Neural crest cell (in vitro differentiated cells): ENCODE data around the gene CKB. TPM values are rescaled to one million over a fixed set of nuclear protein-coding genes. Genes with fewer than 3 reads are reported as not detected.
"Not testable (repeated sequence)": the region's sequence is repeated elsewhere in the genome, so short reads cannot be mapped to it uniquely, and the experiment has no call there.

Experiments
- DNase-seq: peaks from one replicate; pipeline ENCODE4 v3.0.0; 2021; ENCODE audit warnings: low read depth, mixed read lengths, low spot score
- H3K27ac Mint-ChIP-seq: one replicate; pipeline ENCODE4 v1.8.0; 2021; ENCODE audit warnings: mild to moderate bottlenecking, mixed read lengths; ENCODE audit not compliant: unreplicated experiment
- H3K27me3 Mint-ChIP-seq: 2 replicates; pipeline ENCODE4 v1.8.0; 2021; ENCODE audit warnings: low read depth, mild to moderate bottlenecking, mixed read lengths
- H3K36me3 Mint-ChIP-seq: 2 replicates; pipeline ENCODE4 v1.8.0; 2021; ENCODE audit warnings: low read depth, mild to moderate bottlenecking, mixed read lengths
- H3K4me1 Mint-ChIP-seq: 2 replicates; pipeline ENCODE4 v1.8.0; 2021; ENCODE audit warnings: mixed read lengths
- H3K4me3 Mint-ChIP-seq: one replicate; pipeline ENCODE4 v1.8.0; 2021; ENCODE audit warnings: mild to moderate bottlenecking, mixed read lengths
- H3K9me3 Mint-ChIP-seq: 2 replicates; pipeline ENCODE4 v1.8.0; 2021; ENCODE audit warnings: mixed read lengths
- total RNA-seq: library from RNA; stranded (reverse); gene quantifications from 2 replicates; pipeline ENCODE4 v1.2.1, GENCODE V29; 2021
- TF ChIP-seq, protein P1 (sequence below): fragments of 200-600 bp; sonication (generic); conservative IDR thresholded peaks from 2 replicates; pipeline ENCODE4 v1.5.0; 2021; ENCODE audit warnings: antibody characterized with exemption, mild to moderate bottlenecking

Gene CKB
- total RNA-seq, 1 donor from 2014 or later: 996 TPM

DNA sequence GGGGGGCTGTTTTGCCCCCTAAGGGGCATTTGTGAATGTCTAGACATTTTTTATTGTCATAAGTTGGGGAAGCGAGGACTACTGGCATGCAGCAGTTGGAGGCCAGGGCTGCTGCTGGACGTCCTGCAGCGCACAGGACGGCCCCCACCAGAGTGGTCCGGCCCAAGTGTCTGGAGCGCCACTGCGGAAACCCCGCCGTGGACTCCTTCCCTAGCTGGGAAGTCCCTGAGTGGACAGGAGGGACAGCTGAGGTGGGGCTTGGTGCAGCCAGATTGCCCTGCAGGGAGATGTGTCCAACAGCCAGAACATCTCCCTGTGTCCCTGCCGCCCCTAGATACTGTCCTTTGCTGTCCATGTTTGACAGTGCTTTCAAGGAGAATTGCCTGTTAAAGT, 5.5 kb downstream of the CKB start:
- Mint-ChIP-seq H3K9me3 (no peaks in the 10 kb centered on the region), H3K27me3 (peaks cover 23% of the 10 kb centered on the region), H3K4me1 (peaks cover 26% of the 10 kb centered on the region), H3K27ac (peak overlapping the region; percentile 59), H3K36me3 (peaks cover 11% of the 10 kb centered on the region), H3K4me3 (peak overlapping the region; percentile 83)
- DNase-seq: no peak
- TF ChIP-seq, protein P1, sequence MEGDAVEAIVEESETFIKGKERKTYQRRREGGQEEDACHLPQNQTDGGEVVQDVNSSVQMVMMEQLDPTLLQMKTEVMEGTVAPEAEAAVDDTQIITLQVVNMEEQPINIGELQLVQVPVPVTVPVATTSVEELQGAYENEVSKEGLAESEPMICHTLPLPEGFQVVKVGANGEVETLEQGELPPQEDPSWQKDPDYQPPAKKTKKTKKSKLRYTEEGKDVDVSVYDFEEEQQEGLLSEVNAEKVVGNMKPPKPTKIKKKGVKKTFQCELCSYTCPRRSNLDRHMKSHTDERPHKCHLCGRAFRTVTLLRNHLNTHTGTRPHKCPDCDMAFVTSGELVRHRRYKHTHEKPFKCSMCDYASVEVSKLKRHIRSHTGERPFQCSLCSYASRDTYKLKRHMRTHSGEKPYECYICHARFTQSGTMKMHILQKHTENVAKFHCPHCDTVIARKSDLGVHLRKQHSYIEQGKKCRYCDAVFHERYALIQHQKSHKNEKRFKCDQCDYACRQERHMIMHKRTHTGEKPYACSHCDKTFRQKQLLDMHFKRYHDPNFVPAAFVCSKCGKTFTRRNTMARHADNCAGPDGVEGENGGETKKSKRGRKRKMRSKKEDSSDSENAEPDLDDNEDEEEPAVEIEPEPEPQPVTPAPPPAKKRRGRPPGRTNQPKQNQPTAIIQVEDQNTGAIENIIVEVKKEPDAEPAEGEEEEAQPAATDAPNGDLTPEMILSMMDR: no peak

DNA sequence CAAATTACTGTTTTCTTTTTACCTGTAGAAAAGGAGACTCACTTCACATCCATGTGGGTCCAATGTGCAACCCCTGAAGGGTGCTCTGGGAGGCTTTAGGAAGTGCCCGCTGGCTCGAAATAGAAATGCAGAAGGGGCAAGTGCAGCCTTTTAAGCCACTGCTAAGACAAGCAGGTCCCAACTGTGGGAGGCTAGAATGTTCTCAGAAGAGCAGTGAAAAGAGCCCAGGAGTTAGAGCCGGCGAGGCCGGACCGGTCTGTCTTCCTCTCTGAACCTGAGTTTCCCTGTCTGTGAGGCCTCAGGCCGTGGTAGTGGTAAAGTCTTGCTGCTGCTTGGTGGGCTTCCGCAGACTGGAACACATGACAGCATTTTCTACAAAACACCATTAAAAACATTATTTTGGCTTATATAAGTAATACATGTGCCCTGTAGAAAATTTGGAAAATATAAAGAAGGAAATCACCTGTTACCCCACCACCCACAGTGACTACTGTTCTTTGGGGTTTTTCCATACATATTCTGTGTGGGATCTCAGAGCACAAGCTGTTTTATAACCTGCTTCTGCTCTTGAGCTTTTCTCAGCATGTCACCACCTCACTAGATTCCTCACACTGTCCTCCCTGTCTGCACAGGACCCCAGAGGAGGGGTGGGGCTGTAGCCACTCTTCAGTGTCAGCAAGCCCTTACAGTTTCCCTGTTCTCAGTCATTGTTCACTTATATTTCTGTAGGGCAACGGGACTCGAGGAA, 6.0 kb downstream of the CKB start:
- Mint-ChIP-seq H3K4me3 (peak overlapping the region; percentile 83), H3K27me3 (peaks cover 23% of the 10 kb centered on the region), H3K9me3 (no peaks in the 10 kb centered on the region), H3K27ac (peak overlapping the region; percentile 59), H3K36me3 (peaks cover 11% of the 10 kb centered on the region), H3K4me1 (peaks cover 26% of the 10 kb centered on the region)
- TF ChIP-seq, protein P1: no peak
- no peak for DNase-seq

DNA sequence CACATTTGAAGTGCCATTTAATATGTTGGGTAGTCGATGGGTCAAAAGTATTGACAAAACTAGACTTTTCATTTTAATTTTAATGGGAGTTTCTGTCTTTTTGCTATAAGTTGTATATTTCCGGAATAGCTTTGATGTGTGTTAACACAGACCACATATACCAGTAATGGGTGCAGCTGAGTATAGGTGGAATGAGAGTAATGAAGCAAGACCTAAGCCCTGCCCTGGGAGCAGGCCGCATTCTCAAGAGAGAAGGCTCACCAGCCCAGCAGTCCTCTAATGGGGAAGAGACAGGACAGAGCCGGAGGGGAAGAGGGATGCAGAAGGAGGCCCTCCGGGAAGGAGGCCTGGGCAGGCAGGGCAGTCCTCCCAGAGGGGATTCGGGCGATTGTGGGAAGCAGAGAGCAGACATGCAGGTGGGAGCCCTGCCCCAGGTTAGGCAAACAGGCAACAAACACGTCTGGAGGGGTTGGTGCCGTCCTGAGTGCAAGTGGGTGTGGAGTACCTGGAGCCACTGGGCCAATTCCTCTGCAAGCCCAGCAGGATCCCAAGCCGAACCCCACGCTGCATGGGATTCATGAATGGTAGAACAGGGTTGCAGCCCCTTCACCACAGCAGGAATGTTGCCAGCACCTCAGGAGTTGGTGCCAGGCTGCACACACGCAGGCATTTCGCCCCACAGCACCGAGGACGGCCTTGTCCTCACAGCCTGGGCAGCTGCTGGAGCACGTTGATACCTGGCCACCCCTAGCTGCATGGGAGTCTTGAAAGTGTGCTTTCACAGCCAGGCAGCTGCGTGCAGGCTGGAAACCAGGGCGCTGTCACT, 7.8 kb downstream of the CKB start:
- no peak for DNase-seq
- H3K4me3 Mint-ChIP-seq: peak overlapping the region; percentile 64
- H3K9me3 Mint-ChIP-seq: no peaks in the 10 kb centered on the region
- H3K27ac Mint-ChIP-seq: no peak overlapping the region
- TF ChIP-seq, protein P1: no peak
- peaks cover 14% of the 10 kb centered on the region for H3K36me3 Mint-ChIP-seq
- H3K27me3 Mint-ChIP-seq: peaks cover 23% of the 10 kb centered on the region
- peaks cover 26% of the 10 kb centered on the region for H3K4me1 Mint-ChIP-seq

DNA sequence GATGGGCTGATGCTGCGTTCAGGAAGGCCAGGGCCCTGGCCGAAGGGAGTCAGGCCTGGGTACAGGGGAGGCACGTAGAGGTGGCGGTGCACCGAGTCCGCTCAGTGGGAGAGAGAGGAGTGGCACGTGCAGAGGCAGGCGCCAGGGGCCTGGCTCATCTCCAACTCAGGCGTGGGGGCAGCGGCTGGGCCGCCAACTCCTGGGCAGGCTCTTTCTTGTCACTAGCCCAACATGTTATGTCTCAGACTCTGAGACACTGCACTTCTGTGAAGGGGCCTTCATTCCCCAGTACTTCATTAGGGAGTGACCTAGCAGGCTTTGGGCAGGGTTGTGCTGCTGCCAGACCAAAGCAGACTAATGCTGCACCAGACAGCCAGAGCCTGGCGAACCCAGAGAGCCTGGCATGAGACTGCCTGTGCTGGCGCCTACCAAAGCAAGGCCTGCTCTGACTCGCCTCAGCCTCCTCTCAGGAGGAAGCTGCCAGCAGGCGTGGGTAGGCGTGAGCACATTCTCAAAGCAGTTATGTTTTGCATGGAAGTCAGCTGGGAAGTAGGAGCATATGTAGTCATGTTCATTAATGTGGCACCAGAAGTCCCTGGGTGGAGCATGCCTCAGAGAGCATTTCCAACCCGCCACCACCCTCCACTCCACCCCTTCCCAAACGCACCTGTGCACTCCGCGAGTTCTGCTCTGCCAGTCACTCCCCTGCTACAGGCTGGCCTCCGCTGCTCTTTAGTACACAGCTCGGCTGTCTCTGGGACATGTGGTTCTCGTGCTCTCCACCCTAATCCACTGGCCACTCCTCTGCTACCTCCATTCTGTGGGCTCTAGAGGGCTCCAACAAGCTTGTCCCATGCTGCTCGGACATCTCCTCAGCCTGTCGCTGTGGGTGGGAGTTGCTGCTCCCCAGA, 9.7 kb downstream of the CKB start:
- peak overlapping the region; percentile 31 for H3K27ac Mint-ChIP-seq
- H3K4me3 Mint-ChIP-seq: peak overlapping the region; percentile 44
- no peak for DNase-seq

DNA sequence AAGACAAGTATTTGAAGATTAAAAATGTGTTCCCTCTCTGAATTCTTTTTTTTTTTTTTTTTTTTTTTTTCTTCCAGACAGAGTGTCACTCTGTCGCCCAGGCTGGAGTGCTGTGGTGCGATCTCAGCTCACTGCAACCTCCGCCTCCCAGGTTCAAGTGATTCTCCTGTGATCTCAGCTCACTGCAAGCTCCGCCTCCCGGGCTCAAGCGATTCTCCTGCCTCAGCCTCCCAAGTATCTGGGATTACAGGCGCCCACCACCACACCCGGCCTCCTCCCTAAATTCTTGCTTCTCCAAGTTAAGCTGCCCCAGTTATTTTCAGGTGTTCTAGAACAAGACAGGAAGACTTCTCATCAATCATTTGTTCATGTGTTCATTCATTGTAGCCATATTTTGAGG, 10.4 kb downstream of the CKB start:
- H3K4me1 Mint-ChIP-seq: peaks cover 11% of the 10 kb centered on the region
- H3K4me3 Mint-ChIP-seq, H3K27ac Mint-ChIP-seq, H3K27me3 Mint-ChIP-seq, H3K36me3 Mint-ChIP-seq, H3K9me3 Mint-ChIP-seq, DNase-seq: not testable (repeated sequence)

More for the DNA sequence above, 9.7 kb downstream of the CKB start:
- Mint-ChIP-seq H3K27me3 (peaks cover 13% of the 10 kb centered on the region), H3K9me3 (no peaks in the 10 kb centered on the region), H3K4me1 (peaks cover 16% of the 10 kb centered on the region), H3K36me3 (peaks cover 6% of the 10 kb centered on the region)
- TF ChIP-seq, protein P1: no peak
